Inferior parietal cortex (tissue), 1 donor: ENCODE measurements around the gene ZNF22.

Source experiments
- DNase-seq: peaks from one replicate; pipeline ENCODE4 v3.0.0-alpha.2; 2016; ENCODE audit errors: extremely low spot score

ZNF22 gene

DNA sequence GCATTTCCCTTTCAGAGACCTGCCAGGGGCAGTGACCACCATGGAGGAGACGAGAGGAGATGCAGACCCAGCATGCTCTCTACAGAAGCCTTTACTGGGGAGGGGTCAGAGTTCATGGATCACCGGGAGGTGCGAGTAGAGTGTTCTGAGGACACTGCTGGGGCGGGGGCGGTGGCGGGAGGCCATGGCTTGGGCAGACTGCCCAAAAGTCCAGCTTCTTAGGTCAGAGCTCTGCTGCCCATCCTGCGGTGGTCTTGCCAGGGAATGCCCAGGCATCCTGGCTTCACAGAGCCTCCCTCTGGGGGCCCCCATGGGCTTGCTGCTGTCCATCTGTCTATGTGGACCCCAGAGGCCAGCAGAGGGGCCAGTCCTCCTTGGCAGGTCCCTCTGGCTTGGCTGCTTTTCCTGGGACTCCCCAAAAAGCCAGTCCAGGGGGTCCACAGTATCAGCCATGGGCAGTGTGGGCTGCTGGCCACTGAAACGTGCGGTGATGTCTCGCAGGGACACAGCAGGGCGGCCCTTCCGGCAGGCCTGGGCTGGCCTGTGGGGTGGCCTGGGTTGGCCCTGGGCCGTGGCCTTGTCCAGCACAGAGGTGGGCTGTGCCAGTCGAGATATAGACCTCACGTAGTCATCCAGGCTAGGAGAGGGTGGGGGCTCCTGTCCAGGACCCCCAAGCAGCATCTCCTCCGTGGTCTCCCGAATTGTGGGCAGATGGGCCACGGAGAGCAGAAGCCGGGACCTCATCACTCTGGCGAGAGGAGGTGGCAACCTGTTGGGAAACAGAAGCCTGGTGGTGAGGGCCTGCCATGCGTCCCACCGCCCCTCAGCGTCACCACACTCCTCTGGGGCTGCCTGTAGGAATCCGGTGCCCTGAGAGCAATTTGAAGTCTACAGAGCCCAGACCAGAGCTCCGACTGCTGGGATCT lies 23.2 kb upstream of the ZNF22 start:
- DNase-seq, result no peak

- no peak for DNase-seq
Observed at GRCh38 chr10:44978213-44978569, 22.5 kb upstream of the ZNF22 start.

GRCh38 chr10:44978570-44979280 lies 22.0 kb upstream of the ZNF22 start, which contains the start of gene DEPP1:
Gene DEPP1, minus strand, starts transcription at chr10:44978809. Its CDS starts 779 bp downstream, at chr10:44978030.
- DNase-seq, result peak; percentile 74

DNA sequence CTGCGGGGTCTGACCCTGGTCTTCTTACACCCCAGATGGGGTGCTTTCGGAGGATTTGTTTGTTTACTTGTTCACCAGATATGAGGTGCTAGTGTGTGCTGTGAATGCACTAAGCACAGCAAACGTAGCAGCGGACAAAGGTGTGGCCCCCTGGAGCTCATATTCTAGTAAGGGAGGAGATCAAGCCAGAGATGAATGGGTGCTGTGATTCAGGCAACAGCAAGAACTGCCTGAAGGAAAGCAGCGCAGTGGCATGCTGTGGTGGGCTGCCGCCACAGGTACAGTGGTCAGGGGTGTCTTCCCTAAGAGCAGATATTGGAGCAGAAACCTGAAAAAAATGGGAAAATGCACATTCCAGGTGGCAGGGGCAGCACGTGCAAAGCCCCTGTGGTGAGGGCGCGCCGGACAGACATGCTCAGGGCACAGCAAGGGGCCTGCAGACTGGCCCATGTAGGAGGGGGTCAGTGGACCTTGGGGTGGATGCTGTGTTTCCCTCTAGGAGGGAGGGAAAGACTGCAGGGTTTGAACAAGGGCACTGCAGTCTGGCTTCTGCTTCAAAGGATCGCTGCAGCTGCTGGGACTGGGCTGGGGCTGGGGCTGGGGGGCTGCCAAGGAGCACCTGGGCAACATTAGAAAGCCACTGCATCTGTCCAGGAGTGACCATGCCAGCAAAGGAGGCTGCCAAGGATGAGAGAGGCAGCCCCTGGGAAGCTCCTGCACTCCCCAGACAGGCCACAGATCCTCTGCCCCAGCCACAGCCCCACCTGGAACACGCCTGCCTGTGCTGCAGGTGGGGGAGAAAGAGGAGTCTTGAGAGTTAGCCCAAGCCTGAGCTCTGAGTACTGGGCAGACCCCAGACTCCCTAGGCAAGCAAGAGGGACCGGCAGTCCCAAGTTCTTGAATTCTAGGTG lies 21.2 kb upstream of the ZNF22 start:
- no peak for DNase-seq

DNA sequence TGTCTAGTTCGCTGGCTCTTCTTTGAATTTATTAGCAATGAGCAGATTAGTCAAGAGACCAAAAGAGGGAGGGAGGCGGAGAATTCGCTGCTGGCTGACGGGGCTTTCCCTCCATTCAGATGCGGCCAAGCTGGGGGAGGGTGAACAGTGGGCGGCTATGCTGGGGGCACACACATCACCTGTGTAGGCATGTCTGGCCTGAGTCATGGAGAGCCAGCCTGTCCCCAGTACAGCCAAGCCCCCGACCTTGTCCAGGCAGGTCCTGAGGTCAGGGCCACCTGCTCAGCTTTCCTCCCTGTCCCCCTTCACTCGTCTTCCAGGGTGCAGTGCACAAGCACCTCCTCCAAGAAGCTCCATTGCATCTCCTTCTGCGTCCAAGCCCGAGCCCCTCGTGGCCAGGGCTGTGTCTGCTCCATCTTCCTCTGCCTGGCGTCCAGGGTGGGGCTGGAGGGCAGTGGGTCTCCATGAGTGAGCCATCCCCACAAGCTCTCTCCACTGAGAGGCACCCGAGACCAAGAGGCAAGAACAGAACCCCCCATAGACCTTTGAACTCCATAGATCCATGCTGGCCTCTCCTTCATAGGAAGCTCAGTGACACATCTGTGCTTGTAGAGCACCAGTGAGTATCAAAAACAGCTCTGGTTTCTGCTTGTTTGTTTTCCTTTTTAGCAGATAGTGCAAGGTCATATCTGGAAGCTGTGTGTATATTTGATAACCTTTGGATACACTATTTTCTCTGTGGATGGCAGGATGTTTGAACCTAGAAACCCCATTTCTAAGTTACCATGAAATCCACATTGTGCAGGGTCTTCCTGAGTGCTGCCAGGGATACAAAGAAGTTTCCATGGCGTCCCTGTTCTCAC lies 20.2 kb upstream of the ZNF22 start:
- no peak for DNase-seq

- DNase-seq, result peak; percentile 60
Observed at GRCh38 chr10:44981172-44982113, 19.3 kb upstream of the ZNF22 start.

DNA sequence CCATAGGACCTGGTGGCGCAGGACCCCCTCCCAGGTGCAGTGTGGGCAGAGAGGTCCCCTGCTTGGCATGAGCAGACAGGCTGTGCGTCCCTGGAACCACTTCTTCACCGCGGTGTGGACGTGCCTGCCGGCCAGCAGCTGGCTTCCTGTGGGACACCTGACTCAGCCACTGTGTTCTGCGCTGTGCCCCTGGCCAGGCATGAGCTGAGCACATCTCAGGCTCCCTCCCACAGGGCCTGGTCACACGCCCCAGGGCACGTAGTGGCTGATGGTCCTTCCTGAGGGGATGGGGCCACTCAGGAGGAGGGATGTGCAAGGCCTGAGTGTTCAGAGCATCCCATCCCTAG lies 18.6 kb upstream of the ZNF22 start:
- no peak for DNase-seq

- DNase-seq, result no peak
Observed at GRCh38 chr10:44982496-44982895, 18.2 kb upstream of the ZNF22 start.

DNA sequence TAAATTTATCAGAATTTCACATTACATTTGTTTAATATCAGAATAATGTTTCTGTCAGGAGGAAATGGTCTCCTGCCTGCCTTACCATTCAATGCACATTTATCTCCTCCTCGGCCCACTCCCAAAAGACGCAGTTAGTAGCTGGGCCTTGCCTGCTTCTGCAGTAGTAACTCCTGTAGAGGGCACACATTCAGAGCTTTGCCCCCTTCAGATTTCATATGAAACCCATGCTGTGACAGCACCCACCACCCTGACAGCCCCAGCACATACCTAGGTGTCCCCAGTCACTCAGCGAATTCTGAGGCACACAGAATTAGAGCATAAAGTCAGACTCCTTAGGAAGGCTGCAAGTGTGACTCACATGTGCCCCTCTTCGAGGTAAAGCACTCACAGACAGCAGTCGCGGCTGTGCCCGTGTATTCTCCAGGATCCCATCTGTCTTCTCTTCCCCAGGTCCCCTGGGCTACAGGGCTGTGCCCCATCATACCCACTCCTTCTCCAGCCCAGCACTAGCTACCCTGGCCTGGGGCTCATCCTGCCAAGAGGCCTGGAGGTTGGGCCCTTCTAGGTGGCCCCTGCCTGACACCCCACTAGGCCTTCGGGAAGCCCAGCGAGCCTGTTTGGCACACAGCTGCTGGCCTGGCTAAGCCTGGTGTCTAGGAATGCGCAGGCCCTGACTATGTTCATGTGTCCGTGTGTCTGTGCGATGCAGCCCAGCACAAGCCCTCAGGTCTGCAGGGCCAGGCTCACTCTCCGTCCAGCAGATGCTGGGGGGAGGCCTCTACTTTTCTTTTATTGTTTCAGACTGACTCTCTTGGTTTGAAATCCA lies 17.4 kb upstream of the ZNF22 start:
- no peak for DNase-seq

- no peak for DNase-seq
Observed at GRCh38 chr10:44983895-44984278, 16.8 kb upstream of the ZNF22 start.

DNA sequence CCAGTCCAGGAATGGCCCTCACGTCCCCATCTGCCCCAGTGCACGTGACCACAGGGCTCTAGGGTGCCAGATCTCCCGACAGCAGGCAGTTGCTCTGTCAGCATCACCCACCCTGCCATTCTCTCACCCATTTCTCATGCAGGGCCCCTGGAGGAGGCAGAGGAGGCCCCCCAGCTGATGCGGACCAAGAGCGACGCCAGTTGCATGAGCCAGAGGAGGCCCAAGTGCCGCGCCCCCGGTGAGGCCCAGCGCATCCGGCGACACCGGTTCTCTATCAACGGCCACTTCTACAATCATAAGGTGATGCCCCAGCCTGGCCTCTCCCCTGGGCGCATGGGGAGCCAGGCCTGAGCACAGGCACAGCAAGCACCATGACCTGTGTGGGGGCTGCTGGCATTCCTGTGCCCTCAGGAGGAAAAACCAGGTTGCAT lies 16.0 kb upstream of the ZNF22 start:
- no peak for DNase-seq

DNA sequence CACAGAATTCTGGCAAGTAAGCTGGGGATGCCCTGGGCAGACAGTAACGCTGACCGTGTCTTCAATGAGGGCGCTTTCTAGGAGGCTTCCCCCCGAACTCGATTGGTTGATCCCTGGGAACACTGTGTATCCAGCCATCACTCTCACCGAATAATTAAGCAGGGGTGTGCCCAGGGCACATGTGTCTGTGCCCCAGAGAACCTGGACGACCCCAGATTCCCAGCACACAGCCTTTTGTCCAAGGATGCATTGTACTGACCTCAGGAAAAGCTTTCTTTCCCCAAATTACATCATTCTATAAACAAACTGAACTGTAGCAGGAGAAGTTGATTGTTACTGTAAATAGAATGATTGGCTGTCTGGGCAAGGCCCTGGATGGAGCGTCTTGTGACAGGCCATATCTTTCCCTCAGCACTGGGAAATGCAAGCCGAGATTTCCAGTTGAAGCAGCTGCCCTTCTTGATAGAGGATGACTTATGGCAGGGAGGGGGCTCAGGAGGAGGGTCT lies 15.5 kb upstream of the ZNF22 start:
- DNase-seq, result no peak

- DNase-seq, result no peak
Observed at GRCh38 chr10:44986179-44986578, 14.5 kb upstream of the ZNF22 start.

DNA sequence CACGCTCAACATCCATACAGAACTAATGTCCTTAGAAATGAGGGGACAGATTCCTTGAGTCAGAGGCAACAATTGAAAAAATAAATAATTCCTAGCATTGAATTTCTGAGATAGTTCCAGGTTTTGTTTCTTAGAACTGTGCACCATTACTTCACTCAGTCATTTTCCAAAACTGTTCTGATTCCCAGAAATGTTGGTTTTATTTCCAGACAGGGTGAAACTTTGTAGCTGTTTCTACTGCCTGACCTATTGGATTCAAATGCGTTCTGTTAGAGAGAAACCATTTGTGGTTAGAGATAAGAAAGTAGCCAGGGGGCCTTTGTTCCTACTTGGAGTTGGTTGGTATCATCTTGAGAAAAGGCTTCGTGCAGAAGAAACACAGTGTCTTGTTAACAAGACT lies 14.1 kb upstream of the ZNF22 start:
- no peak for DNase-seq

DNA sequence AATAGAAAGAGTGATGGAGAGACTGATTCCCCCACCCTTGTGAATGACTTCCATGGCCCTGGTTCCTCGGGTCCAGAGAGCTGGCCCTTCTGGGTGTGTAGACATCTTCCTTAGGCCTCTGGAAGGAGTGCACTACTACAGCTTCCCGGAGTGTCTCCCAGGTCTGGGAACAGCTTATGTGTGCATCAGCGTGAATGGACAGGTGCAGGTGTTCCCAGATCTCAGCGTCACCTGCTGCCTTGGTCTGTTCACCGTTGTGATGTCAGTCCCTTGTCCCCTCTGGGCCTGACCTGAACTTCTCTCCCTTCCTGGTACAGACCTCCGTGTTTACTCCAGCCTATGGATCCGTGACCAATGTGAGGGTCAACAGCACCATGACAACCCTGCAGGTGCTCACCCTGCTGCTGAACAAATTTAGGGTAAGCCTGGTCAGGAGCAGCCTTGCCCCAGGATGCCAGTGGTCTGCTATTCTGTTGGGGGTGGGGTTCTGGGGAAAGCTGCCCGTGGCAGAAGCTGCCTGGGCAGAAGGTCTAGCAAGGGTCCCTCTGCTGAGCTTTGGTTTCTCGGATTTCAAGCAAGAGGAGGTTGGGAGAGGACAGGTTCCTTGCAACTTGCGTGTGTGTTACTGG lies 11.7 kb upstream of the ZNF22 start:
- no peak for DNase-seq

GRCh38 chr10:44989597-44990301 lies 11.0 kb upstream of the ZNF22 start:
- no peak for DNase-seq

DNA sequence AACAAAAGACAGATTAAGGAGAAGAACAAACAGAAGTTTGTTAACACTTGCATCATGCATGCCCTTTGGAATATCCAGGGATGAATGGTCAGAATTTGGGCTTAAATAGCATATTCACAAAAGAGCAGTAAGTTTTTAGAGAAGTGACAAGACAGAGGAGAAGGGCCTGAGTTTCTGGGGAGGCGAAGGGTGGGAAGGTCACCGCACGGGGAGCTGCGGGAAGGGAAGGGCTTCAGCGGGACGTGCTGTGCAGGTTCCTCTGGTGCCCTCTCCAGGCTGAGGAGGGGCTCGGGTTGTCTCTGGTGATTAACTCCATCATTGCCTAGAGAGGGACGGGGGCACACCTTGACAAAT lies 10.4 kb upstream of the ZNF22 start:
- no peak for DNase-seq

DNA sequence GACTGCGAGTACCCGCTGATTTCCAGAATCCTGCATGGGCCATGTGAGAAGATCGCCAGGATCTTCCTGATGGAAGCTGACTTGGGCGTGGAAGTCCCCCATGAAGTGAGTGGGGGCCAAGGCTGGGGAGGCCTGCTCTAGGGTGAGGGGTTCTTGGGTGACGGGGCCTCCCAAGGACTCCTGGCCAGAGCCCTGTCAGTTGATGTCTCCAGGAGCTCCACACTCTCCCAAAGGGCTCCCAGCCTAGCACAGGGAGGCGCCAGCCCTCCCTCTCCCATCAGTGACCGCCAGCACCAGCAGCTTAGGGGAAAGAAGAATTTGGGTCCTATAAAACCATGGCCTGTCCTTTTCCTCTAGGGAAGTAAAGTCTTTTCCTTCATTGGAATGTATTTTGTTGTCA lies 9.8 kb upstream of the ZNF22 start:
- DNase-seq, result no peak
